MM.1S (cell line): ENCODE data around the gene VPS26B.

Experiments
- DNase-seq: peaks from one replicate; pipeline ENCODE4 v3.0.0-alpha.2; 2015
- H2AFZ ChIP-seq: fragments of 300-600 bp; sonication (generic); 2 replicates; pipeline ENCODE4 v1.6.0; 2016; ENCODE audit warnings: antibody characterized with exemption, low read length
- H3F3A ChIP-seq: fragments of 300-600 bp; sonication (generic); 2 replicates; pipeline ENCODE4 v1.6.1; 2016; ENCODE audit warnings: mild to moderate bottlenecking, antibody characterized with exemption, low read length, moderate library complexity, mixed read lengths; ENCODE audit not compliant: insufficient read depth
- H3K27ac ChIP-seq: fragments of 300-600 bp; sonication (generic); 2 replicates; pipeline ENCODE4 v1.5.1; 2016; ENCODE audit warnings: mild to moderate bottlenecking, low read length
- H3K27me3 ChIP-seq: fragments of 300-600 bp; sonication (generic); replicated peaks from 2 replicates; pipeline ENCODE4 v1.6.0; 2016; ENCODE audit warnings: low read length; ENCODE audit not compliant: insufficient read depth
- H3K36me3 ChIP-seq: fragments of 300-600 bp; sonication (generic); replicated peaks from 2 replicates; pipeline ENCODE4 v1.6.1; 2016; ENCODE audit warnings: mild to moderate bottlenecking, low read length, mixed read lengths; ENCODE audit not compliant: insufficient read depth
- H3K4me1 ChIP-seq: fragments of 300-600 bp; sonication (generic); 2 replicates; pipeline ENCODE4 v1.6.1; 2016; ENCODE audit warnings: low read length, mixed read lengths
- H3K4me2 ChIP-seq: fragments of 300-600 bp; sonication (generic); 2 replicates; pipeline ENCODE4 v1.6.0; 2016; ENCODE audit warnings: low read depth, low read length
- H3K4me3 ChIP-seq: fragments of 300-600 bp; sonication (generic); 2 replicates; pipeline ENCODE4 v1.5.1; 2016; ENCODE audit warnings: low read length, mixed read lengths
- H3K79me2 ChIP-seq: fragments of 300-600 bp; sonication (generic); 2 replicates; pipeline ENCODE4 v1.6.1; 2016; ENCODE audit warnings: mixed run types, low read length, mixed read lengths
- H3K9ac ChIP-seq: fragments of 300-600 bp; sonication (generic); 2 replicates; pipeline ENCODE4 v1.6.1; 2016; ENCODE audit warnings: low read length, mixed read lengths
- H3K9me2 ChIP-seq: fragments of 300-600 bp; sonication (generic); replicated peaks from 2 replicates; pipeline ENCODE4 v1.6.1; 2016; ENCODE audit warnings: mild to moderate bottlenecking, low read length, mixed read lengths; ENCODE audit not compliant: insufficient read depth
- H3K9me3 ChIP-seq: fragments of 300-600 bp; sonication (generic); replicated peaks from 2 replicates; pipeline ENCODE4 v1.6.1; 2016; ENCODE audit warnings: mild to moderate bottlenecking, low read length, mixed read lengths; ENCODE audit not compliant: insufficient read depth
- H4K20me1 ChIP-seq: fragments of 300-600 bp; sonication (generic); 2 replicates; pipeline ENCODE4 v1.6.1; 2016; ENCODE audit warnings: mild to moderate bottlenecking, low read length, moderate library complexity, mixed read lengths; ENCODE audit not compliant: insufficient read depth
- EZH2 ChIP-seq: fragments of 300-600 bp; sonication (generic); optimal IDR thresholded peaks from 2 replicates; pipeline ENCODE3; 2017; ENCODE audit warnings: low read depth, mild to moderate bottlenecking, antibody characterized with exemption, low read length, mixed read lengths
- EZH2phosphoT487 ChIP-seq: fragments of 300-600 bp; sonication (generic); IDR thresholded peaks from 2 replicates; pipeline ENCODE4 v1.6.1; 2018; ENCODE audit warnings: antibody characterized with exemption, low read length
- TF ChIP-seq, protein P1 (sequence below): fragments of 300-600 bp; sonication (generic); IDR thresholded peaks from 2 replicates; pipeline ENCODE4 v1.5.1; 2016; ENCODE audit warnings: antibody characterized with exemption, low read length, mixed read lengths

VPS26B gene

DNA sequence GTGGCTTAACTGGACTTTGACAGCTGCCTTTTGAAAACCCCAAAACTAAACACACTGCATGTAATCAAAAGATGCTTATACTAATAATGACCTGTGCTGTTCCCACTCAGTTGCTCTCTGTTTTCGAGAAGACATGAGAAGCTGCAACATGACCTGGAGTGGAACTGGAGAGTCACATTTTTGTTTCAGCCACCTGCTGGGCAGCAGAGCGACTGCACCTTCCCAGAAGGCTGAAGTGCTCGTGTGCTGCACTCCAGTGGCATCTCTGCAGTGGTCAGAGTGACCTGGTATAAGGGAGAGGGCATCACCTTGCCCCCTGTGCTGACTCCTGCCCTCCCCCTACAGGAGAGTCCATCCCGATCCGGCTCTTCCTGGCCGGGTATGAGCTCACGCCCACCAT is 20.1 kb downstream of the VPS26B start:
- peak; percentile 49 for DNase-seq
- H4K20me1 ChIP-seq, result no peaks in the 10 kb centered on the region
- no peak overlapping the region for H2AFZ ChIP-seq
- TF ChIP-seq, protein P1, sequence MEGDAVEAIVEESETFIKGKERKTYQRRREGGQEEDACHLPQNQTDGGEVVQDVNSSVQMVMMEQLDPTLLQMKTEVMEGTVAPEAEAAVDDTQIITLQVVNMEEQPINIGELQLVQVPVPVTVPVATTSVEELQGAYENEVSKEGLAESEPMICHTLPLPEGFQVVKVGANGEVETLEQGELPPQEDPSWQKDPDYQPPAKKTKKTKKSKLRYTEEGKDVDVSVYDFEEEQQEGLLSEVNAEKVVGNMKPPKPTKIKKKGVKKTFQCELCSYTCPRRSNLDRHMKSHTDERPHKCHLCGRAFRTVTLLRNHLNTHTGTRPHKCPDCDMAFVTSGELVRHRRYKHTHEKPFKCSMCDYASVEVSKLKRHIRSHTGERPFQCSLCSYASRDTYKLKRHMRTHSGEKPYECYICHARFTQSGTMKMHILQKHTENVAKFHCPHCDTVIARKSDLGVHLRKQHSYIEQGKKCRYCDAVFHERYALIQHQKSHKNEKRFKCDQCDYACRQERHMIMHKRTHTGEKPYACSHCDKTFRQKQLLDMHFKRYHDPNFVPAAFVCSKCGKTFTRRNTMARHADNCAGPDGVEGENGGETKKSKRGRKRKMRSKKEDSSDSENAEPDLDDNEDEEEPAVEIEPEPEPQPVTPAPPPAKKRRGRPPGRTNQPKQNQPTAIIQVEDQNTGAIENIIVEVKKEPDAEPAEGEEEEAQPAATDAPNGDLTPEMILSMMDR, result peak; percentile 49
- TF ChIP-seq EZH2 (no peak), EZH2phosphoT487 (no peak)
- no peaks in the 10 kb centered on the region for H3K9me2 ChIP-seq
- H3K4me2 ChIP-seq, result no peak overlapping the region
- no peak overlapping the region for H3K9ac ChIP-seq
- no peak overlapping the region for H3K27ac ChIP-seq
- H3K27me3 ChIP-seq, result no peaks in the 10 kb centered on the region
- H3K36me3 ChIP-seq, result no peaks in the 10 kb centered on the region; the same call in 1 of the 2 replicates
- no peak overlapping the region for H3K4me3 ChIP-seq
- no peaks in the 10 kb centered on the region for H3K9me3 ChIP-seq
- no peaks in the 10 kb centered on the region for H3K79me2 ChIP-seq
- peaks cover 18% of the 10 kb centered on the region; the same call in 1 of the 2 replicates for H3F3A ChIP-seq
- H3K4me1 ChIP-seq, result peaks cover 17% of the 10 kb centered on the region

DNA sequence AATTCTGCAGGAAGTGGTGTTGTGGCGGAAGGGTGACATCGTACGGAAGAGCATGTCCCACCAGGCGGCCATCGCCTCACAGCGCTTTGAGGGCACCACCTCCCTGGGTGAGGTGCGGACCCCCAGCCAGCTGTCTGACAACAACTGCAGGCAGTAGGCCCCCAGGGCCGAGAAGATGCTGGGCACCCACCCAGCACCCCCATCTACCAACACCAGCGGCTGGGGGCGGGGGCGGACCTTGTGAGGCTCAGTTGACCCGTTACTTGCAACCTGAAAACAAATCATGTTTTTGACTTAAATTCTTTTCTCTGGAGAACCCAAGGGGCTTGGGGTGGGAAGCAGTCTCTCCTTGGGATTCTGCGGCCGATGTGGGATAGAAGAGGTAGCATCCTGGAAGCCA is 21.0 kb downstream of the VPS26B start:
- Histone ChIP-seq H3K36me3 (peaks cover 6% of the 10 kb centered on the region; the same call in 1 of the 2 replicates), H3K79me2 (no peaks in the 10 kb centered on the region), H3K9me3 (no peaks in the 10 kb centered on the region), H3K9me2 (no peaks in the 10 kb centered on the region), H3K27me3 (no peaks in the 10 kb centered on the region), H3K4me2 (no peak overlapping the region), H3K4me1 (peaks cover 21% of the 10 kb centered on the region), H3K27ac (no peak overlapping the region), H4K20me1 (no peaks in the 10 kb centered on the region), H3K4me3 (no peak overlapping the region), H2AFZ (no peak overlapping the region), H3K9ac (no peak overlapping the region), H3F3A (peaks cover 18% of the 10 kb centered on the region; the same call in 1 of the 2 replicates)
- TF ChIP-seq EZH2 (no peak), EZH2phosphoT487 (no peak)
- TF ChIP-seq, protein P1, result no peak
- no peak for DNase-seq

DNA sequence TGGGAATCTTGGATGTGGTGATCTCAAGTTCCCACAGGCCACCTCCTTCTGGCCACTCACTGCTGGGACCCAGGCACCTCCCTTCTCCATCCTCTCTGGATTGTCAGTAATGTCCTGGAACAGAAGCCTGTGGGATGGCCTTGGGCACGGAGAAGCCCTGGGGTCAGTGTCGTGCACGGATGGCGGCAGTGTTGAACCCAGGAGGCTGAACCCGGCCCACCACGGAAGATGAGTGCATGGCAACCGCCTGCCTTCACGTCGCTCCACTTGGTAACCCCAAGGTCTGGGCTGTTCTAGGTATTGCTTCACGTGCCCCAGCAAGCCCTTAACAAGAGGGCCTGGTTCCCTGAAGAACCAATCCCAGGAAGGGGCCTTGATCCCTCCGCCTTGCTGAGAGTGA is 21.6 kb downstream of the VPS26B start:
- H3K4me2 ChIP-seq, result no peak overlapping the region
- H3K4me1 ChIP-seq, result peaks cover 21% of the 10 kb centered on the region
- no peaks in the 10 kb centered on the region for H3K79me2 ChIP-seq
- H4K20me1 ChIP-seq, result no peaks in the 10 kb centered on the region
- H3F3A ChIP-seq, result peaks cover 18% of the 10 kb centered on the region; the same call in 1 of the 2 replicates
- TF ChIP-seq EZH2phosphoT487, result no peak
- TF ChIP-seq EZH2, result no peak
- no peak for DNase-seq
- H3K9me2 ChIP-seq, result no peaks in the 10 kb centered on the region
- H3K36me3 ChIP-seq, result peaks cover 6% of the 10 kb centered on the region; the same call in 1 of the 2 replicates
- H3K27ac ChIP-seq, result no peak overlapping the region
- H2AFZ ChIP-seq, result no peak overlapping the region
- H3K9me3 ChIP-seq, result no peaks in the 10 kb centered on the region
- no peak overlapping the region for H3K4me3 ChIP-seq
- H3K27me3 ChIP-seq, result no peaks in the 10 kb centered on the region
- no peak overlapping the region for H3K9ac ChIP-seq

DNA sequence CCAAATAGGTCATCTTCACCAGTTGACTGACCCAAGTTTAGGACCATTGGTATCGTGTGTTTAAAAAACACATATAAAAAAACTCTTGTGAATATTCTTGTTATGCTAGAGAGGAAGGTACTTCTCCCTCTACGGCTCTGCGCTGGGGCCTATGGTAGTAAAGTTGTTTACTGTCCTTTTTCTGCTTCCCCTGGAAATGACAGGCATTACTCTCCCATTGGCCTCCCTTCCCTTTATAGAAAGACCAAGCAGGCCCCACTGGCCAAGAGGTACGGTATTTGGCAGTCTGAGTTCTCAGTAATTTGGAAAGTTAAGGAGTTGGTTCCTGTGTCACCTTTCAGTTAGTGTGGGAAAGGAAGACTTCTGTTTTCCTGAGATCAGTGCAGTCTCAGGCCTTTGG is 22.2 kb downstream of the VPS26B start:
- peaks cover 6% of the 10 kb centered on the region; the same call in 1 of the 2 replicates for H3K36me3 ChIP-seq
- TF ChIP-seq EZH2phosphoT487 (no peak), EZH2 (no peak)
- TF ChIP-seq, protein P1, result no peak
- no peak overlapping the region for H3K4me2 ChIP-seq
- peaks cover under 1% of the 10 kb centered on the region; the same call in 1 of the 2 replicates for H3K79me2 ChIP-seq
- H3F3A ChIP-seq, result peaks cover 18% of the 10 kb centered on the region; the same call in 1 of the 2 replicates
- H3K4me1 ChIP-seq, result peaks cover 21% of the 10 kb centered on the region
- no peaks in the 10 kb centered on the region for H3K9me2 ChIP-seq
- no peak overlapping the region for H3K4me3 ChIP-seq
- DNase-seq, result no peak
- H4K20me1 ChIP-seq, result no peaks in the 10 kb centered on the region
- H3K9ac ChIP-seq, result no peak overlapping the region
- no peaks in the 10 kb centered on the region for H3K9me3 ChIP-seq
- H3K27me3 ChIP-seq, result no peaks in the 10 kb centered on the region
- H3K27ac ChIP-seq, result no peak overlapping the region
- no peak overlapping the region for H2AFZ ChIP-seq
